NCI-H69 (cell line): ENCODE results near the gene ABHD10.
"Not testable (repeated sequence)": the region's sequence is repeated elsewhere in the genome, so short reads cannot be mapped to it uniquely, and the experiment has no call there.

Experiments
- DNase-seq: peaks from one replicate; lab custom pipeline; 2025; lab: John Stamatoyannopoulos, UW

Gene ABHD10

DNA sequence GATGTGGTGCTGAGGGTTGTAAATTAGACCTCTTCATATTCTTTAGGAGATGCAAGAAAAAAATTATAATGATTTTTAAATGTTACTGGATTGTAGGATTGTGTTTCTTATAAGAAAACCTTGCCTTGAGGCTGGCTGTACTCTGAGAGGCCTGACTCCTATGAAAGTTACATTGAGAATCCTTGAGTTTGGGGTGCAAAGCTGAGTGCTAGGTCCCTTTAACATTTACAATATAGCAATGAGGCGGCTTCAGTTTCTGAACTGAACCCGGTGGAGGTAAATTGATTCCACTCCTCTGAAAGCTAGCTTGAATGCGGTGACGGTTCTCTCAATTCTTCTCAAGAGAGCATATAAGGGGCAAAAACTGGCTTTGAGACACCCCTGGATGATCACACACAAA, 55.6 kb downstream of the ABHD10 start, which contains the start of gene TMPRSS7:
Gene TMPRSS7 (plus strand): TSS at position 301 of the 400 bp plus-strand sequence. CDS start 110 bp downstream, outside the sequence.
- DNase-seq: no peak

DNA sequence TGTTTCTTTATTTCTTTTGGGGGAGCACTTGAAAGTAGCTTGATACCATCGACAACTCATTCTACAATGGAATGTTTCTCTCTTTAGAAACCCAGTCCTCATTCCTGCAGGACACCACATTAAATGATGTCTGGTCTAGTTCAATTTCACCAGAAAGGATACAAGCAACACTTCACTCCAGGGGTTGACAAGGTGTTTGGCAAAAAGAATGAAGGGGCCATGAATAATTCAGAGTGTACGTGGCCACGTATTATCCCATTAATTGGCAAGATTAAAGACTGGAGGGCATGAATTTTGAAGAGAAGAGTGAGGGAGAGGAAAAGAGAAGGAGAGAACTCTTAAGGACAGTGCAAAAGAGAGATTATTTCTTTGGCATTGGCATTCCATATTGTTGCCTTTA, 56.4 kb downstream of the ABHD10 start:
- no peak for DNase-seq

DNA sequence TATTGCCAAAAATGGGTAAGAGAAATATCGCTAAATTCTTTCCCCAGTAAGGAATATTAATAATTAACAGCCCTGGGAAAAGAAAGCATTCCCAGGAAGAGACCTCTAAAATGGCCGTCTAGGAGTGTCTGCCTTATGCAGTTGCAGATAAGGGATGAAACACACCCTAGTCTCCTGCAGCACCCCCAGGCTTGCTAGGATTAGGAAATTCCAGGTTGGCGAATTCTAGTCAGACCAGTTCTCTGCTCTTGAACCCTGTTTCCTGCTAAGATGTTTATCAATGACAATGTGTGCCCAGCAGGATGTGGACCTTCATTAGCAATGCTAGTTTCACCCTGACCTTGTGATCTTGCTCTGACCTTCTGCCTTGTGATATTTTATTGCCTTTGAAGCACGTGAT, 58.4 kb downstream of the ABHD10 start:
- DNase-seq: not testable (repeated sequence)

DNA sequence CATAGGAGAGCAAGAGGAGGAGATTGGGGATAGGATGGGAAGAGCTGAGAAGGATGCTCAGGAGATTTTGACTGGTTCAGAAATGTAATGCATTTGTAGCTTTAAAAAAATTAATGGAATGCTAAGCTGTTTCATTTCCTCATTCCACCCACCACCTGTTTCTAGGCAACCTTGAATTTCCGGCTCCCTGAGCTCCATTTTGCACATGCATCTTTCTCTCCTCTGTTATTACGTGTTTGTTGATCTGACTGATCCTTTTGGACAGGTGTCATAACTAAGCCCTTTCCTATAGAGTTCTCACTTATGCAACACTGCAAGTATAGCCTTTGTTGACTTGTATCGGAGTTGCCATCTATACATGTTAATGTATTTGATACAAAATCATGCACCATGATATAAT, 60.0 kb downstream of the ABHD10 start:
- peak; percentile 12 for DNase-seq

DNA sequence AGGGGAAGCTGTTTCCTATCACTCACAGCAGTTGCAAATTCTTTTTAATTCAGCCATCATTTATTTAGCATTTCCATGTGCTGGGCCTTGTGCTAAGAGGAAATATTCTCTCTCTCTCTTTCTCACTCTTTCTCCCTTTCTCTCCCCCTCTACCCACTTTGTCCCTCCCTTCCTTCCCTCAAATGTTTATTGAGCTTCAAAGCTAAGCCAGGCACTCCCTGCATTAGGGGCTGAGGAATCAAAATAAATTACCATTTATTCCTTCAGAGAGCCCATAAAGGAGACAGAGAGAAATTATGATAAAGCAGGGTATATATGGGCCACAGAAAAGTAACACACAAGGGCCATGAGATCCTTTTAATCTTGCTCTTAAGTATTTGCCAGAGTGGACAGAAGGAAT, 62.5 kb downstream of the ABHD10 start:
- DNase-seq: no peak

DNA sequence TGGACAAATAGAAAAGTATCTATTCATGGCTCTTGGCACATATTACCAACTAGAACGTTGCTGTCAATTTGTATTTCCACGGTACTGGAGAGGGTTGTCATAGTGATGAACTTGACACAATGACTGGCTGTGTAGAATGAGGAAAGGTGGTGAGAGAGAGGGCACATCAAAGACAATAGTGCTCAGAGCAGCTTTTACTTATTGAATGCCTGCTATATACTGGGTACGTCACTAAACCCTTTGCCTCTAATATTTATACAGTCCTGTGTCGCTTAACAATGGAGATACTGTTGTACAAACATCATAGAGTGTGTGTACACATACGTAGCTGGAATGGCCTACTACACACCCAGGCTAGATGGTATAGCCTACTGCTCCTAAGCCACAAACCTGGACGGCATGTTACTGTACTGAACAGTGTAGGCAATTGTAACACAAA, 64.0 kb downstream of the ABHD10 start:
- DNase-seq: peak; percentile 96
